A549 (cell line): ENCODE results near the gene TFDP2. TPM values are rescaled to one million over a fixed set of nuclear protein-coding genes. Genes with fewer than 3 reads are reported as not detected.

ENCODE experiments used
- ATAC-seq, 2 experiments: fragments of 200-7000 bp in 1 of 2; fragments of >200 bp in 1 of 2; cut with Nextera tagmentation in 1 of 2; cut with Tn5 transposase in 1 of 2; 3 replicates each; pipeline versions ENCODE4 v1.8.0 to v1.9.1; 2018 to 2020; ENCODE audit warnings: mild to moderate bottlenecking in 1 of 2, moderate library complexity in 1 of 2
- CTCF ChIA-PET: fragments of 300-600 bp; sonication (Branson Sonifier 250); formaldehyde crosslinking; extraction: SDS; loops from one replicate; lab custom pipeline; 2021; ENCODE audit warnings: antibody characterized with exemption, inconsistent platforms; lab: Yijun Ruan, JAX
- POLR2A ChIA-PET: fragments of 350-600 bp; formaldehyde crosslinking; extraction: SDS; loops from one replicate; lab custom pipeline; 2021; ENCODE audit warnings: antibody characterized with exemption, inconsistent platforms; lab: Yijun Ruan, JAX
- DNase-seq, 2 experiments: peaks; one replicate each; pipeline versions ENCODE4 v3.0.0 to v3.0.0-alpha.2; 2011 to 2016; ENCODE audit warnings: low read depth in 1 of 2, low spot score in 1 of 2
- FAIRE-seq: peaks from 2 replicates; lab custom pipeline; 2011; peaks lifted over from hg19 to GRCh38; lab: Jason Lieb, UNC
- H3K27ac ChIP-seq, 2 experiments: fragments of >200 bp; sonication (Bioruptor Twin); formaldehyde crosslinking; 3 replicates each; pipeline ENCODE4 v1.5.1; 2016 to 2017
- H3K4me1 ChIP-seq: fragments of >200 bp; sonication (Bioruptor Twin); formaldehyde crosslinking; 3 replicates; pipeline ENCODE4 v1.6.1; 2016
- H3K4me2 ChIP-seq: fragments of >200 bp; sonication (Bioruptor Twin); formaldehyde crosslinking; 3 replicates; pipeline ENCODE4 v1.6.1; 2016
- H3K4me3 ChIP-seq: fragments of >200 bp; sonication (Bioruptor Twin); formaldehyde crosslinking; 3 replicates; pipeline ENCODE4 v1.5.1; 2016
- H3K9me3 ChIP-seq: fragments of >200 bp; sonication (Bioruptor Twin); formaldehyde crosslinking; 3 replicates; pipeline ENCODE4 v1.6.1; 2016
- CBX2 ChIP-seq: fragments of 200-600 bp; sonication (generic); IDR thresholded peaks from 2 replicates; pipeline ENCODE4 v1.6.1; 2016; ENCODE audit warnings: low read depth, mild to moderate bottlenecking, borderline replicate concordance
- CBX8 ChIP-seq: fragments of 200-600 bp; sonication (generic); IDR thresholded peaks from 2 replicates; pipeline ENCODE4 v1.6.1; 2016
- CEBPB ChIP-seq, 2 experiments: fragments of >200 bp in 1 of 2; sonication (Bioruptor Twin) in 1 of 2; formaldehyde crosslinking in 1 of 2; IDR thresholded peaks; 2 replicates each; pipeline ENCODE4 v1.6.1; 2012 to 2016
- CHD2 ChIP-seq: fragments of 150-350 bp; IDR thresholded peaks from 2 replicates; pipeline ENCODE4 v1.6.1; 2014; ENCODE audit warnings: low read length; ENCODE audit not compliant: partially characterized antibody
- CHD4 ChIP-seq: fragments of 200-600 bp; sonication (generic); IDR thresholded peaks from 2 replicates; pipeline ENCODE4 v1.6.1; 2016; ENCODE audit warnings: antibody characterized with exemption, mild to moderate bottlenecking, borderline replicate concordance
- EP300 ChIP-seq, 2 experiments: fragments of >200 bp; sonication (Bioruptor Twin); formaldehyde crosslinking; IDR thresholded peaks; 2 replicates in 1 of 2; 3 replicates in 1 of 2; pipeline ENCODE4 v1.6.1; 2016 to 2017
- ESRRA ChIP-seq: fragments of 150-350 bp; IDR thresholded peaks from 2 replicates; pipeline ENCODE4 v1.6.1; 2014; ENCODE audit warnings: mild to moderate bottlenecking, low read length, borderline replicate concordance
- FOSB ChIP-seq: fragments of 250-450 bp; sonication (Bioruptor Pico); IDR thresholded peaks from 2 replicates; pipeline ENCODE4 v1.5.0; 2020; ENCODE audit warnings: mild to moderate bottlenecking, moderate library complexity
- FOSL2 ChIP-seq, 2 experiments: fragments of 450-650 bp in 1 of 2; fragments of >200 bp in 1 of 2; sonication (Bioruptor Twin) in 1 of 2; formaldehyde crosslinking; IDR thresholded peaks; 2 replicates each; pipeline versions ENCODE4 v1.5.0 to v1.6.1; 2016 to 2020; ENCODE audit warnings: mild to moderate bottlenecking in 1 of 2, moderate library complexity in 1 of 2
- GATA3 ChIP-seq: IDR thresholded peaks from 2 replicates; pipeline ENCODE4 v1.6.1; 2012; ENCODE audit warnings: borderline replicate concordance
- HDAC2 ChIP-seq: fragments of 200-600 bp; sonication (generic); IDR thresholded peaks from 2 replicates; pipeline ENCODE4 v1.6.1; 2016
- KDM1A ChIP-seq: fragments of 200-600 bp; sonication (generic); IDR thresholded peaks from 2 replicates; pipeline ENCODE4 v1.6.1; 2016; ENCODE audit warnings: low read depth, mild to moderate bottlenecking
- MAFK ChIP-seq: fragments of 450-650 bp; IDR thresholded peaks from 2 replicates; pipeline ENCODE4 v1.6.1; 2014; ENCODE audit not compliant: partially characterized antibody
- NFE2L2 ChIP-seq: fragments of 150-350 bp; conservative IDR thresholded peaks from 2 replicates; pipeline ENCODE4 v1.6.1; 2014; ENCODE audit warnings: low read length
- PHF8 ChIP-seq: fragments of 200-600 bp; sonication (generic); IDR thresholded peaks from 2 replicates; pipeline ENCODE4 v1.6.1; 2016; ENCODE audit warnings: low read depth, mild to moderate bottlenecking, antibody characterized with exemption, moderate library complexity, borderline replicate concordance
- POLR2A ChIP-seq: IDR thresholded peaks from 2 replicates; pipeline ENCODE4 v1.6.1; 2012; ENCODE audit warnings: mild to moderate bottlenecking, low read length
- TFCP2L1 ChIP-seq: fragments of 250-450 bp; sonication (Bioruptor Pico); IDR thresholded peaks from 2 replicates; pipeline ENCODE4 v1.5.0; 2021; ENCODE audit warnings: mild to moderate bottlenecking
- ZC3H11A ChIP-seq: fragments of 450-650 bp; IDR thresholded peaks from 2 replicates; pipeline ENCODE4 v1.6.1; 2014; ENCODE audit warnings: antibody characterized with exemption, mild to moderate bottlenecking
- WGBS: methylation state at CpG from one replicate; pipeline ENCODE4 v1.1.6; 2017; ENCODE audit errors: missing lambda C conversion rate; 5-methylcytosine and 5-hydroxymethylcytosine counted together
- polyA plus RNA-seq, 4 experiments: library from polyadenylated mRNA; depleted of rRNA in 3 of 4; stranded (reverse); fragments of >200 nt; fragmentation: RNase III in 1 of 4; extraction: RNeasy Plus Mini Kit Qiagen cat#74134 plus additional on column Dnase treatment in 1 of 4; gene quantifications; 2 replicates in 3 of 4; 3 replicates in 1 of 4; pipeline ENCODE4 v1.2.3, GENCODE V29; 2011 to 2017
- TF ChIP-seq, protein P1 (sequence below): fragments of 250-450 bp; sonication (Bioruptor Pico); IDR thresholded peaks from 2 replicates; pipeline ENCODE4 v1.5.0; 2020; ENCODE audit warnings: low read depth, mild to moderate bottlenecking, moderate library complexity
- TF ChIP-seq, protein P2 (sequence below): fragments of >200 bp; sonication (Bioruptor Twin); formaldehyde crosslinking; IDR thresholded peaks from 3 replicates; pipeline ENCODE4 v1.5.1; 2016
- TF ChIP-seq, protein P3 (sequence below): fragments of 250-450 bp; sonication (Bioruptor Pico); IDR thresholded peaks from 2 replicates; pipeline ENCODE4 v1.5.0; 2021; ENCODE audit warnings: mild to moderate bottlenecking, moderate library complexity, borderline replicate concordance
- TF ChIP-seq, protein P4 (sequence below): fragments of 200-600 bp; sonication (generic); IDR thresholded peaks from 2 replicates; pipeline ENCODE4 v1.6.1; 2016; ENCODE audit warnings: antibody characterized with exemption, mild to moderate bottlenecking, moderate library complexity
- TF ChIP-seq, protein P5 (sequence below): IDR thresholded peaks from 2 replicates; pipeline ENCODE4 v1.6.1; 2012

Gene TFDP2
- polyA plus RNA-seq, 2 of the 4 experiments (the other 2 are of a cell fraction) = 9.6 to 61.5 TPM

DNA sequence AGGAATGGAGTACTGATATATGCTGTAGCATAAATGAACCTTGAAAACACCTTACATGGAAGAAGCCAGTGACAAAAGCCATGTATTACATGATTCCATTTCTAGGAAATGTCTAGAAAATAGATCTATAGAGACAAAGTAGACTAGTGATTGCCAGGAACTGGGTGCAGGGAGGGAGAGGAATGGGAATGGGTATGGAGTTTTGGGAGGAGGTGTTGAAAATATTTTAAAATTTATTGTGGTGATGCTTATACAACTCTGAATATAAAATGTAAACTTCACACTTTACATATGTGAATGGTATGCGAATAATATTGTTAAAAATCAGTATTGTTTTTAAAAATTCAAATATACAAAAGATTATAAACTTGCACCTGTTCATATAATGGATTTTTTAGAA is 250.4 kb downstream of the TFDP2 start:
- H3K4me2 ChIP-seq = no peak overlapping the region
- WGBS = 89% methylated on average over 1 of the region's 1 CpG
- TF ChIP-seq ZC3H11A (no peak), POLR2A (no peak), NFE2L2 (no peak)
- TF ChIP-seq, protein P1, sequence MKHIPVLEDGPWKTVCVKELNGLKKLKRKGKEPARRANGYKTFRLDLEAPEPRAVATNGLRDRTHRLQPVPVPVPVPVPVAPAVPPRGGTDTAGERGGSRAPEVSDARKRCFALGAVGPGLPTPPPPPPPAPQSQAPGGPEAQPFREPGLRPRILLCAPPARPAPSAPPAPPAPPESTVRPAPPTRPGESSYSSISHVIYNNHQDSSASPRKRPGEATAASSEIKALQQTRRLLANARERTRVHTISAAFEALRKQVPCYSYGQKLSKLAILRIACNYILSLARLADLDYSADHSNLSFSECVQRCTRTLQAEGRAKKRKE (CRISPR knock-in tag) = no peak
- CTCF ChIA-PET = no interaction called here
- H3K9me3 ChIP-seq = peaks cover 8% of the 10 kb centered on the region; the same call in 2 of the 3 replicates
- no peak overlapping the region for H3K4me3 ChIP-seq
- POLR2A ChIA-PET = no interaction called here
- peaks cover 12% of the 10 kb centered on the region for H3K4me1 ChIP-seq
- FAIRE-seq (no peak), ATAC-seq (no peak), DNase-seq (no peak)
- H3K27ac ChIP-seq = no peak overlapping the region

DNA sequence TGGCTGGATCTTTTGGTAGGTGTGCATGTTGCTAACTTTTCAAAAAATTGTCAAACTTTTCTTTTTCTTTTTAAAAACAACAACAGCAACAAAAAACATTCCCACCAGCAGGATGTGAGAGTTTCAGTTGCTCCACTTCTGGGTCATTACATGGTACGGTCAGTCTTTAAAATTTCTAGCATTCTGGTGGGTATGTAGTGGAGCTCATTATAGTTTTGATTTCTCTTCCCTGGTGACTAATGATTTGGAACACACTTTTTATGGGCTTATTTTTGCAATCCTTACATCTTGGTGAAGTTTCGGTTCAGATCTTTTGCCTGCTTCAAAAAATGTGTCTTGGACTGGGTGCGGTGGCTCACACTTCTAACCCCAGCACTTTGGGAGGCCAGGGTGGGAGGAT is 253.6 kb downstream of the TFDP2 start:
- Histone ChIP-seq H3K4me1 (peaks cover 12% of the 10 kb centered on the region), H3K4me3 (no peak overlapping the region), H3K27ac (no peak overlapping the region), H3K4me2 (no peak overlapping the region), H3K9me3 (peaks cover 8% of the 10 kb centered on the region; the same call in 2 of the 3 replicates)
- FAIRE-seq = no peak
- TF ChIP-seq HDAC2 (no peak), GATA3 (no peak), EP300 (IDR thresholded peaks at IDR 0.05) (no peak), TFCP2L1 (CRISPR knock-in tag) (no peak), CHD4 (no peak), CHD2 (no peak), CEBPB (IDR thresholded peaks at IDR 0.05) (no peak), PHF8 (no peak), ESRRA (no peak), KDM1A (no peak), FOSB (CRISPR knock-in tag) (no peak), CBX2 (no peak), FOSL2 (IDR thresholded peaks at IDR 0.05) (no peak), FOSL2 (CRISPR knock-in tag; IDR thresholded peaks at IDR 0.05) (no peak), CBX8 (no peak), MAFK (no peak)
- TF ChIP-seq, protein P2, sequence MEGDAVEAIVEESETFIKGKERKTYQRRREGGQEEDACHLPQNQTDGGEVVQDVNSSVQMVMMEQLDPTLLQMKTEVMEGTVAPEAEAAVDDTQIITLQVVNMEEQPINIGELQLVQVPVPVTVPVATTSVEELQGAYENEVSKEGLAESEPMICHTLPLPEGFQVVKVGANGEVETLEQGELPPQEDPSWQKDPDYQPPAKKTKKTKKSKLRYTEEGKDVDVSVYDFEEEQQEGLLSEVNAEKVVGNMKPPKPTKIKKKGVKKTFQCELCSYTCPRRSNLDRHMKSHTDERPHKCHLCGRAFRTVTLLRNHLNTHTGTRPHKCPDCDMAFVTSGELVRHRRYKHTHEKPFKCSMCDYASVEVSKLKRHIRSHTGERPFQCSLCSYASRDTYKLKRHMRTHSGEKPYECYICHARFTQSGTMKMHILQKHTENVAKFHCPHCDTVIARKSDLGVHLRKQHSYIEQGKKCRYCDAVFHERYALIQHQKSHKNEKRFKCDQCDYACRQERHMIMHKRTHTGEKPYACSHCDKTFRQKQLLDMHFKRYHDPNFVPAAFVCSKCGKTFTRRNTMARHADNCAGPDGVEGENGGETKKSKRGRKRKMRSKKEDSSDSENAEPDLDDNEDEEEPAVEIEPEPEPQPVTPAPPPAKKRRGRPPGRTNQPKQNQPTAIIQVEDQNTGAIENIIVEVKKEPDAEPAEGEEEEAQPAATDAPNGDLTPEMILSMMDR = no peak
- TF ChIP-seq, protein P3, sequence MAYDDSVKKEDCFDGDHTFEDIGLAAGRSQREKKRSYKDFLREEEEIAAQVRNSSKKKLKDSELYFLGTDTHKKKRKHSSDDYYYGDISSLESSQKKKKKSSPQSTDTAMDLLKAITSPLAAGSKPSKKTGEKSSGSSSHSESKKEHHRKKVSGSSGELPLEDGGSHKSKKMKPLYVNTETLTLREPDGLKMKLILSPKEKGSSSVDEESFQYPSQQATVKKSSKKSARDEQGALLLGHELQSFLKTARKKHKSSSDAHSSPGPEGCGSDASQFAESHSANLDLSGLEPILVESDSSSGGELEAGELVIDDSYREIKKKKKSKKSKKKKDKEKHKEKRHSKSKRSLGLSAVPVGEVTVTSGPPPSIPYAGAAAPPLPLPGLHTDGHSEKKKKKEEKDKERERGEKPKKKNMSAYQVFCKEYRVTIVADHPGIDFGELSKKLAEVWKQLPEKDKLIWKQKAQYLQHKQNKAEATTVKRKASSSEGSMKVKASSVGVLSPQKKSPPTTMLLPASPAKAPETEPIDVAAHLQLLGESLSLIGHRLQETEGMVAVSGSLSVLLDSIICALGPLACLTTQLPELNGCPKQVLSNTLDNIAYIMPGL (CRISPR knock-in tag) = no peak
- TF ChIP-seq, protein P4, sequence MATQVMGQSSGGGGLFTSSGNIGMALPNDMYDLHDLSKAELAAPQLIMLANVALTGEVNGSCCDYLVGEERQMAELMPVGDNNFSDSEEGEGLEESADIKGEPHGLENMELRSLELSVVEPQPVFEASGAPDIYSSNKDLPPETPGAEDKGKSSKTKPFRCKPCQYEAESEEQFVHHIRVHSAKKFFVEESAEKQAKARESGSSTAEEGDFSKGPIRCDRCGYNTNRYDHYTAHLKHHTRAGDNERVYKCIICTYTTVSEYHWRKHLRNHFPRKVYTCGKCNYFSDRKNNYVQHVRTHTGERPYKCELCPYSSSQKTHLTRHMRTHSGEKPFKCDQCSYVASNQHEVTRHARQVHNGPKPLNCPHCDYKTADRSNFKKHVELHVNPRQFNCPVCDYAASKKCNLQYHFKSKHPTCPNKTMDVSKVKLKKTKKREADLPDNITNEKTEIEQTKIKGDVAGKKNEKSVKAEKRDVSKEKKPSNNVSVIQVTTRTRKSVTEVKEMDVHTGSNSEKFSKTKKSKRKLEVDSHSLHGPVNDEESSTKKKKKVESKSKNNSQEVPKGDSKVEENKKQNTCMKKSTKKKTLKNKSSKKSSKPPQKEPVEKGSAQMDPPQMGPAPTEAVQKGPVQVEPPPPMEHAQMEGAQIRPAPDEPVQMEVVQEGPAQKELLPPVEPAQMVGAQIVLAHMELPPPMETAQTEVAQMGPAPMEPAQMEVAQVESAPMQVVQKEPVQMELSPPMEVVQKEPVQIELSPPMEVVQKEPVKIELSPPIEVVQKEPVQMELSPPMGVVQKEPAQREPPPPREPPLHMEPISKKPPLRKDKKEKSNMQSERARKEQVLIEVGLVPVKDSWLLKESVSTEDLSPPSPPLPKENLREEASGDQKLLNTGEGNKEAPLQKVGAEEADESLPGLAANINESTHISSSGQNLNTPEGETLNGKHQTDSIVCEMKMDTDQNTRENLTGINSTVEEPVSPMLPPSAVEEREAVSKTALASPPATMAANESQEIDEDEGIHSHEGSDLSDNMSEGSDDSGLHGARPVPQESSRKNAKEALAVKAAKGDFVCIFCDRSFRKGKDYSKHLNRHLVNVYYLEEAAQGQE = no peak
- TF ChIP-seq, protein P5, sequence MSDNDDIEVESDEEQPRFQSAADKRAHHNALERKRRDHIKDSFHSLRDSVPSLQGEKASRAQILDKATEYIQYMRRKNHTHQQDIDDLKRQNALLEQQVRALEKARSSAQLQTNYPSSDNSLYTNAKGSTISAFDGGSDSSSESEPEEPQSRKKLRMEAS = no peak
- TF ChIP-seq, protein P1 (CRISPR knock-in tag) = no peak
- no peak for DNase-seq
- ChIA-PET POLR2A (no interaction called here), CTCF (no interaction called here)
- WGBS = 90% methylated on average over 3 of the region's 3 CpGs
- no peak for ATAC-seq
